ENCODE data around the gene SOWAHB. TPM values are rescaled to one million over a fixed set of nuclear protein-coding genes. Genes with fewer than 3 reads are reported as not detected.

SOWAHB gene
- total RNA-seq, 4 donors from 2014 or later = 19.3 to 63.2 (median 33.1) TPM

GRCh38 chr4:76898385-76898692 is 395 bp upstream of the SOWAHB start:
- Histone ChIP-seq H3K4me1 (peaks cover 2 to 54% (median 14%) of the 10 kb centered on the region in 4 donors), H3K36me3 (no peaks in the 10 kb centered on the region), H3K4me3 (peak overlapping the region; percentile 25 to 73 (median 63)), H3K27ac (peak overlapping the region; percentile 85 to 94 (median 90)), H3K27me3 (peaks cover 37% of the 10 kb centered on the region), H3K9me3 (no peaks in the 10 kb centered on the region)
- intact Hi-C loops (cut with DNase I; ENCODE audit: low total_unique reads) = no loop called here
- no peak for TF ChIP-seq EP300 (IDR thresholded peaks at IDR 0.05; ENCODE audit: low read depth)
- TF ChIP-seq CTCF (IDR thresholded peaks at IDR 0.05) = no peak
- no peak for TF ChIP-seq POLR2AphosphoS5 (IDR thresholded peaks at IDR 0.05)
- TF ChIP-seq POLR2A (IDR thresholded peaks at IDR 0.05) = no peak
- WGBS, 2 donors (ENCODE audit: low coverage in 1 of 2) = 15 to 48% methylated on average over 5 to 14 of the region's 14 CpGs
- in situ Hi-C loops (cut with MboI; ENCODE audit: low pct_ligation_motif_present in 1 of 4, low pct_unique_long_range_greater_than_20kb in 1 of 4, low sequenced_read_pairs in 3 of 4) = no loop called here
- DNase-seq = no peak

GRCh38 chr4:76896614-76897535 is 1.1 kb downstream of the SOWAHB start:
- peak overlapping the region; percentile 85 to 94 (median 90) for H3K27ac ChIP-seq
- in situ Hi-C loops (cut with MboI; ENCODE audit: low pct_ligation_motif_present in 1 of 4, low pct_unique_long_range_greater_than_20kb in 1 of 4, low sequenced_read_pairs in 3 of 4) = no loop called here
- 18% methylated on average over 40 of the region's 82 CpGs; no CpG with 5 or more reads in 1 of the 2 donors for WGBS, 2 donors (ENCODE audit: low coverage in 1 of 2)
- peaks cover 37% of the 10 kb centered on the region for H3K27me3 ChIP-seq
- DNase-seq = peak; percentile 58
- H3K4me1 ChIP-seq = peaks cover 2 to 48% (median 14%) of the 10 kb centered on the region in 4 donors
- intact Hi-C loops (cut with DNase I; ENCODE audit: low total_unique reads) = no loop called here
- no peaks in the 10 kb centered on the region for H3K36me3 ChIP-seq
- no peaks in the 10 kb centered on the region for H3K9me3 ChIP-seq
- peak overlapping the region; percentile 25 to 73 (median 63) for H3K4me3 ChIP-seq
- TF ChIP-seq POLR2A (IDR thresholded peaks at IDR 0.05) (no peak), POLR2AphosphoS5 (IDR thresholded peaks at IDR 0.05) (peak in 1 of 3 donors; percentile 5)

GRCh38 chr4:76896048-76896447 is 1.9 kb downstream of the SOWAHB start:
- peak overlapping the region in 2 of 4 donors; percentile 64 to 73 for H3K4me3 ChIP-seq
- intact Hi-C loops (cut with DNase I; ENCODE audit: low total_unique reads) (no loop called here), in situ Hi-C loops (cut with MboI; ENCODE audit: low pct_ligation_motif_present in 1 of 4, low pct_unique_long_range_greater_than_20kb in 1 of 4, low sequenced_read_pairs in 3 of 4) (no loop called here)
- H3K4me1 ChIP-seq = peaks cover 2 to 42% (median 14%) of the 10 kb centered on the region in 4 donors
- H3K27ac ChIP-seq = peak overlapping the region in 1 of 4 donors; percentile 94
- TF ChIP-seq POLR2A (IDR thresholded peaks at IDR 0.05) (no peak), EP300 (IDR thresholded peaks at IDR 0.05; ENCODE audit: low read depth) (no peak), POLR2AphosphoS5 (IDR thresholded peaks at IDR 0.05) (no peak)
- no peak for DNase-seq
- WGBS, 2 donors (ENCODE audit: low coverage in 1 of 2) = 97% methylated on average over 8 of the region's 8 CpGs; no CpG with 5 or more reads in 1 of the 2 donors
- peaks cover 37% of the 10 kb centered on the region for H3K27me3 ChIP-seq
- H3K9me3 ChIP-seq = no peaks in the 10 kb centered on the region
- no peaks in the 10 kb centered on the region for H3K36me3 ChIP-seq

GRCh38 chr4:76895619-76896018 is 2.3 kb downstream of the SOWAHB start:
- TF ChIP-seq POLR2AphosphoS5 (IDR thresholded peaks at IDR 0.05) = no peak
- no peak for TF ChIP-seq EP300 (IDR thresholded peaks at IDR 0.05; ENCODE audit: low read depth)
- TF ChIP-seq CTCF (IDR thresholded peaks at IDR 0.05) = no peak
- no peak for TF ChIP-seq POLR2A (IDR thresholded peaks at IDR 0.05)

GRCh38 chr4:76894537-76895255 is 3.2 kb downstream of the SOWAHB start:
- TF ChIP-seq POLR2AphosphoS5 (IDR thresholded peaks at IDR 0.05) (no peak), CTCF (IDR thresholded peaks at IDR 0.05) (no peak), EP300 (IDR thresholded peaks at IDR 0.05; ENCODE audit: low read depth) (no peak), POLR2A (IDR thresholded peaks at IDR 0.05) (no peak)
- 68 to 77% methylated on average over 4 to 6 of the region's 6 CpGs for WGBS, 2 donors (ENCODE audit: low coverage in 1 of 2)
- no peak overlapping the region for H3K27ac ChIP-seq
- in situ Hi-C loops (cut with MboI; ENCODE audit: low pct_ligation_motif_present in 1 of 4, low pct_unique_long_range_greater_than_20kb in 1 of 4, low sequenced_read_pairs in 3 of 4) = no loop called here
- H3K27me3 ChIP-seq = peaks cover 37% of the 10 kb centered on the region
- H3K9me3 ChIP-seq = no peaks in the 10 kb centered on the region
- DNase-seq = no peak
- peaks cover 2 to 42% (median 14%) of the 10 kb centered on the region in 4 donors for H3K4me1 ChIP-seq
- intact Hi-C loops (cut with DNase I; ENCODE audit: low total_unique reads) = no loop called here
- H3K36me3 ChIP-seq = no peaks in the 10 kb centered on the region
- H3K4me3 ChIP-seq = no peak overlapping the region

More at GRCh38 chr4:76895619-76896018, 2.3 kb downstream of the SOWAHB start:
- Histone ChIP-seq H3K9me3 (no peaks in the 10 kb centered on the region), H3K4me3 (no peak overlapping the region), H3K36me3 (no peaks in the 10 kb centered on the region), H3K27me3 (peaks cover 37% of the 10 kb centered on the region), H3K27ac (no peak overlapping the region), H3K4me1 (peaks cover 2 to 42% (median 14%) of the 10 kb centered on the region in 4 donors)
- in situ Hi-C loops (cut with MboI; ENCODE audit: low pct_ligation_motif_present in 1 of 4, low pct_unique_long_range_greater_than_20kb in 1 of 4, low sequenced_read_pairs in 3 of 4) = no loop called here
- DNase-seq = no peak
- 82 to 100% methylated on average over 1 to 6 of the region's 6 CpGs for WGBS, 2 donors (ENCODE audit: low coverage in 1 of 2)
- intact Hi-C loops (cut with DNase I; ENCODE audit: low total_unique reads) = no loop called here

Data from transverse colon (tissue), 4 donors.